HepG2 (cell line): ENCODE measurements around the gene FHIT. TPM values are rescaled to one million over a fixed set of nuclear protein-coding genes. Genes with fewer than 3 reads are reported as not detected.

Source experiments
- ATAC-seq: fragments of 200-7000 bp; cut with Tn5 transposase; 3 replicates; pipeline ENCODE4 v1.9.1; 2020; ENCODE audit warnings: mild to moderate bottlenecking, moderate library complexity
- BruUV-seq: library from RNA; stranded (reverse); fragments of 400-500 nt; replicated peaks from 2 replicates; lab custom pipeline; 2021; lab: Mats Ljungman, UMichigan
- CTCF ChIA-PET: fragments of 300-600 bp; formaldehyde crosslinking; extraction: SDS; loops from one replicate; lab custom pipeline; 2021; ENCODE audit warnings: low total read pairs, inconsistent platforms, low intra/inter-chr PET ratio; lab: Yijun Ruan, JAX
- POLR2A ChIA-PET: fragments of 350-600 bp; sonication (Branson Sonifier 250); formaldehyde crosslinking; loops from one replicate; lab custom pipeline; 2020; ENCODE audit warnings: antibody characterized with exemption, inconsistent platforms; lab: Yijun Ruan, JAX
- DNase-seq: peaks from one replicate; pipeline ENCODE4 v3.0.0-alpha.2; 2015; ENCODE audit warnings: low spot score
- FAIRE-seq: peaks from 3 replicates; lab custom pipeline; 2011; peaks lifted over from hg19 to GRCh38; lab: Jason Lieb, UNC
- H2AFZ ChIP-seq: one replicate; pipeline ENCODE4 v1.6.1; 2011; ENCODE audit warnings: low read length, inconsistent platforms
- H3K27ac ChIP-seq: fragments of 300-600 bp; 3 replicates; pipeline ENCODE4 v1.8.0; 2011; ENCODE audit warnings: mixed run types, mild to moderate bottlenecking, mixed read lengths, low read length, inconsistent platforms; ENCODE audit not compliant: insufficient read depth; ENCODE audit errors: extremely low read length
- H3K27me3 ChIP-seq, 2 experiments: fragments of 200-600 bp in 1 of 2; 2 replicates in 1 of 2; 3 replicates in 1 of 2; pipeline versions ENCODE4 v1.6.0 to v1.8.0; 2011; ENCODE audit warnings: low read length in 2 of 2, mild to moderate bottlenecking in 2 of 2, moderate library complexity in 2 of 2, inconsistent platforms in 1 of 2; ENCODE audit not compliant: insufficient read depth in 2 of 2, control insufficient read depth in 1 of 2
- H3K36me3 ChIP-seq, 2 experiments: fragments of 200-600 bp in 1 of 2; replicated peaks in 1 of 2; 2 replicates in 1 of 2; 3 replicates in 1 of 2; pipeline versions ENCODE4 v1.5.1 to v1.8.0; 2011; ENCODE audit warnings: low read length in 2 of 2, inconsistent platforms in 1 of 2; ENCODE audit not compliant: insufficient read depth in 2 of 2, control insufficient read depth in 1 of 2
- H3K4me1 ChIP-seq: 2 replicates; pipeline ENCODE4 v1.5.1; 2012; ENCODE audit warnings: low read length, inconsistent platforms; ENCODE audit not compliant: insufficient read depth
- H3K4me2 ChIP-seq: 2 replicates; pipeline ENCODE4 v1.6.0; 2011; ENCODE audit warnings: low read depth, low read length, inconsistent platforms
- H3K4me3 ChIP-seq, 3 experiments: fragments of 200-600 bp in 1 of 3; sonication (generic), shearing (Covaris generic) in 1 of 3; replicated peaks in 1 of 3; 2 replicates each; pipeline ENCODE4 v1.5.1; 2011 to 2016; ENCODE audit warnings: low read length in 3 of 3, inconsistent platforms in 2 of 3, low read depth in 2 of 3, mild to moderate bottlenecking in 2 of 3, control low read depth in 1 of 3, mixed read lengths in 1 of 3; ENCODE audit not compliant: insufficient read depth in 1 of 3
- H3K79me2 ChIP-seq: one replicate; pipeline ENCODE4 v1.6.1; 2011; ENCODE audit warnings: low read length, inconsistent platforms; ENCODE audit not compliant: insufficient read depth
- H3K9ac ChIP-seq: 2 replicates; pipeline ENCODE4 v1.6.0; 2011; ENCODE audit warnings: mild to moderate bottlenecking, low read depth, low read length, inconsistent platforms; ENCODE audit not compliant: insufficient read depth
- H3K9me3 ChIP-seq: 2 replicates; pipeline ENCODE4 v1.5.1; 2012; ENCODE audit warnings: mild to moderate bottlenecking, low read length
- H4K20me1 ChIP-seq: 2 replicates; pipeline ENCODE4 v1.6.0; 2011; ENCODE audit warnings: inconsistent platforms, mild to moderate bottlenecking, low read length, moderate library complexity; ENCODE audit not compliant: insufficient read depth
- CCAR2 ChIP-seq: fragments of 200-400 bp; formaldehyde crosslinking; optimal IDR thresholded peaks from 2 replicates; pipeline ENCODE3; 2018; ENCODE audit warnings: low read depth, mild to moderate bottlenecking, low read length, moderate library complexity
- GTF3A ChIP-seq: sonication (generic); formaldehyde crosslinking; conservative IDR thresholded peaks from 2 replicates; pipeline ENCODE4 v1.4.0; 2020; ENCODE audit warnings: mild to moderate bottlenecking, missing genetic modification reagents
- IRF2 ChIP-seq: IDR thresholded peaks from 2 replicates; pipeline ENCODE4 v1.6.1; 2018; ENCODE audit warnings: missing genetic modification reagents, missing compliant biosample characterization
- MTF1 ChIP-seq: sonication (generic); formaldehyde crosslinking; IDR thresholded peaks from 2 replicates; pipeline ENCODE4 v1.5.0; 2020; ENCODE audit warnings: missing genetic modification reagents
- NCOR1 ChIP-seq: fragments of 200-600 bp; sonication (generic); IDR thresholded peaks from 2 replicates; pipeline ENCODE4 v1.7.0; 2017; ENCODE audit warnings: antibody characterized with exemption, low read length, borderline replicate concordance
- SOX5 ChIP-seq: IDR thresholded peaks from 2 replicates; pipeline ENCODE4 v1.6.1; 2016; ENCODE audit warnings: borderline replicate concordance
- ZNF205 ChIP-seq: IDR thresholded peaks from 2 replicates; pipeline ENCODE4 v1.6.1; 2018; ENCODE audit warnings: missing biosample characterization, missing genetic modification reagents
- ZNF329 ChIP-seq: sonication (generic); formaldehyde crosslinking; IDR thresholded peaks from 2 replicates; pipeline ENCODE4 v1.9.0; 2021; ENCODE audit warnings: low read depth, mild to moderate bottlenecking, missing genetic modification reagents
- ZNF367 ChIP-seq: sonication (generic); formaldehyde crosslinking; IDR thresholded peaks from 2 replicates; pipeline ENCODE4 v1.4.0; 2020; ENCODE audit warnings: missing genetic modification reagents, borderline replicate concordance
- ZNF598 ChIP-seq: sonication (generic); formaldehyde crosslinking; IDR thresholded peaks from 2 replicates; pipeline ENCODE4 v1.5.1; 2020; ENCODE audit warnings: mild to moderate bottlenecking, missing genetic modification reagents, borderline replicate concordance
- ZNF776 ChIP-seq: sonication (generic); formaldehyde crosslinking; IDR thresholded peaks from 2 replicates; pipeline ENCODE4 v1.4.0; 2020; ENCODE audit warnings: mild to moderate bottlenecking, missing genetic modification reagents
- WGBS: methylation state at CpG from one replicate; pipeline ENCODE4 v1.1.6; 2017; ENCODE audit warnings: low lambda C conversion rate; 5-methylcytosine and 5-hydroxymethylcytosine counted together
- in situ Hi-C: cut with HindIII; loops from 2 replicates; pipeline ENCODE4 v1.10.0; 2017; ENCODE audit warnings: low pct_unique_long_range_greater_than_20kb; ENCODE audit not compliant: extremely low pct_ligation_motif_present
- intact Hi-C: fragments of 100-400 bp; cut with micrococcal nuclease; formaldehyde crosslinking; loops from one replicate; pipeline ENCODE4 v1.10.0; 2022; ENCODE audit not compliant: unreplicated experiment
- polyA plus RNA-seq, 8 experiments: library from polyadenylated mRNA; depleted of rRNA in 3 of 8; stranded (reverse) in 7 of 8; unstranded in 1 of 8; fragments of >200 nt; fragmentation: Illumina TruSeq in 4 of 8; extraction: Trizol in 4 of 8; gene quantifications; 2 replicates each; pipeline versions ENCODE4 v1.2.1 to v1.2.3, GENCODE V29; 2011 to 2016; ENCODE audit warnings: low read depth in 4 of 8, missing spikeins in 1 of 8, mixed read lengths in 1 of 8; ENCODE audit not compliant: insufficient read depth in 1 of 8
- total RNA-seq, 5 experiments: library from RNA; depleted of rRNA; stranded (reverse); fragments of >200 nt; fragmentation: Illumina TruSeq; extraction: Trizol; gene quantifications; 2 replicates each; pipeline ENCODE4 v1.2.3, GENCODE V29; 2016; ENCODE audit warnings: low read depth in 1 of 5
- TF ChIP-seq, protein P1 (sequence below): sonication (generic); formaldehyde crosslinking; IDR thresholded peaks from 2 replicates; pipeline ENCODE4 v1.4.0; 2020; ENCODE audit warnings: missing genetic modification reagents
- TF ChIP-seq, protein P2 (sequence below): sonication (generic); formaldehyde crosslinking; IDR thresholded peaks from 2 replicates; pipeline ENCODE4 v1.4.0; 2020; ENCODE audit warnings: missing genetic modification reagents
- TF ChIP-seq, protein P3 (sequence below): sonication (generic); formaldehyde crosslinking; IDR thresholded peaks from 2 replicates; pipeline ENCODE4 v1.5.0; 2020; ENCODE audit warnings: missing genetic modification reagents

The FHIT gene
- total and polyA plus RNA-seq, 2 of the 13 experiments (the other 11 are each of a cell fraction or from before 2014, with no cell fraction given): 4.0 to 4.6 TPM

DNA sequence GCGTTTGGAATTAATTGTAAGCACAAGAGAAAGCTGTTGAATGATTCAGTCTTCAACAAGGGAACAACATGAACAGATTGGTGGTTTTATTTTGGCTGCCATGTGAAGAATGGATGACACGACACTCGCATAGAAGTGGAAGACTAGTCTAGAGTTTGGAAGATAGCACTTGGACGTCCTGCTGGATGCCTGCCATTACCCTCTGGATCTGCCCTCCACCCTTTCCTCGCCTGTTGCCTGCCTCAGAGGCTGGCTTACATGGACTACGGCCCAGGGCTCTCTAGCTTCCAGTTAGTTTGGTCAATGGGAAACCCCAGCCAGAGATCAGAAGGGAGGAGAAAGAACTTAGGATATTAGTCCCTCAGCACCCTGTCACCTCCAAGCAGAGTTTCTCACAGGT, 493.5 kb downstream of the FHIT start (continued):
- TF ChIP-seq ZNF329 (CRISPR knock-in tag) (no peak), ZNF598 (CRISPR knock-in tag) (no peak), SOX5 (CRISPR knock-in tag) (no peak), IRF2 (CRISPR knock-in tag) (no peak)
- TF ChIP-seq, protein P1, sequence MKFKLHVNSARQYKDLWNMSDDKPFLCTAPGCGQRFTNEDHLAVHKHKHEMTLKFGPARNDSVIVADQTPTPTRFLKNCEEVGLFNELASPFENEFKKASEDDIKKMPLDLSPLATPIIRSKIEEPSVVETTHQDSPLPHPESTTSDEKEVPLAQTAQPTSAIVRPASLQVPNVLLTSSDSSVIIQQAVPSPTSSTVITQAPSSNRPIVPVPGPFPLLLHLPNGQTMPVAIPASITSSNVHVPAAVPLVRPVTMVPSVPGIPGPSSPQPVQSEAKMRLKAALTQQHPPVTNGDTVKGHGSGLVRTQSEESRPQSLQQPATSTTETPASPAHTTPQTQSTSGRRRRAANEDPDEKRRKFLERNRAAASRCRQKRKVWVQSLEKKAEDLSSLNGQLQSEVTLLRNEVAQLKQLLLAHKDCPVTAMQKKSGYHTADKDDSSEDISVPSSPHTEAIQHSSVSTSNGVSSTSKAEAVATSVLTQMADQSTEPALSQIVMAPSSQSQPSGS: no peak

DNA sequence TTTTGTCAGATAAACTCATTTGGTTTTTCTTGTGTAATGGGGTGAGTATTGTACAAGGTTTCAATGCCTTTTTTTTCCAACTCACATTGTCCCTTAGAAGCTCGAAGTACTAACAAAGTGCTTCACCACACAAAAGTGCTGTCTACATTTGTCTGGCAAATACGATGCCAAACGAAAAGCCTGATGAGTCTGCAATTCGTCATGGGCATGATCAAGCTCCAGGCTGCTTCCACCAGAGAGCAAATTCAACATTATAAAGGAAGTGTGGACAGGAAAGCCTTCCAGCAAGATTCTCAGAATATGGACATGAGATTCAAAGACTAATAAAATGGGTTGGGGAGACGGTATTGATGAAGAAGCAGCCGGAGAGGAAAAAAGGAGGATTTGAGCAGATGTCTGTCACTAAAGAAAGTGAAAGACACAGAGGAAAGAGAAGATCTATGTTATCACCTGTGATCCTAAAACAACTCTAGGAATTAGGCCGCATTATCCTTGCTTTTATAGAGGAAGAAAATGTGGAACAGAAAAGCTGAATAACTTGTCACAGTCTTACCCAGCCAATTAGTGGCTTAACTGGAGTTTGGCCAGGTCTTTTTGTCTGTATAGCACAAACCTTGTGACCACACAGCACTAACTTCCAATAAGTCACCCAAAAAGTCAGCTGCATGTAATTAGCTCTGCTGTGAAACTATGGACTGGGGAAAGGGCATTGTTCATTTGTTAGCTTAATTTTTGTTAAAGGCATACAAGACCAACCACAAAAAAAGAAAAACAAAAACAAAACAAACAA, 494.8 kb downstream of the FHIT start:
- ATAC-seq: no peak

More for the DNA sequence above, 494.8 kb downstream of the FHIT start:
- Histone ChIP-seq H2AFZ (no peak overlapping the region), H3K4me3 (no peak overlapping the region), H3K27ac (no peak overlapping the region), H3K79me2 (no peaks in the 10 kb centered on the region), H3K4me2 (no peak overlapping the region), H3K27me3 (no peaks in the 10 kb centered on the region), H3K9me3 (no peaks in the 10 kb centered on the region), H3K4me1 (no peaks in the 10 kb centered on the region), H3K9ac (no peak overlapping the region), H4K20me1 (no peaks in the 10 kb centered on the region), H3K36me3 (no peaks in the 10 kb centered on the region)
- BruUV-seq: no TSS peak
- ChIA-PET CTCF (interaction anchor here (2.3 kb wide), 1 partner anchor 615 kb away, joined by 9 read pairs; no protein-coding TSS in a partner anchor), POLR2A (no interaction called here)
- intact Hi-C loops (loop anchor here (5.0 to 10.0 kb wide), 3 partner anchors 188 to 1428 kb away; partner anchors contain the start of gene FHIT), in situ Hi-C loops (loop anchor here (10.0 kb wide), 1 partner anchor 618 kb away; no protein-coding TSS in a partner anchor)
- 53% methylated on average over 7 of the region's 7 CpGs for WGBS
- no peak for DNase-seq
- no peak for FAIRE-seq
- no peak for TF ChIP-seq MTF1 (CRISPR knock-in tag)
- no peak for TF ChIP-seq GTF3A (CRISPR knock-in tag)
- TF ChIP-seq, protein P2, sequence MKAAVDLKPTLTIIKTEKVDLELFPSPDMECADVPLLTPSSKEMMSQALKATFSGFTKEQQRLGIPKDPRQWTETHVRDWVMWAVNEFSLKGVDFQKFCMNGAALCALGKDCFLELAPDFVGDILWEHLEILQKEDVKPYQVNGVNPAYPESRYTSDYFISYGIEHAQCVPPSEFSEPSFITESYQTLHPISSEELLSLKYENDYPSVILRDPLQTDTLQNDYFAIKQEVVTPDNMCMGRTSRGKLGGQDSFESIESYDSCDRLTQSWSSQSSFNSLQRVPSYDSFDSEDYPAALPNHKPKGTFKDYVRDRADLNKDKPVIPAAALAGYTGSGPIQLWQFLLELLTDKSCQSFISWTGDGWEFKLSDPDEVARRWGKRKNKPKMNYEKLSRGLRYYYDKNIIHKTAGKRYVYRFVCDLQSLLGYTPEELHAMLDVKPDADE (CRISPR knock-in tag): no peak
- TF ChIP-seq, protein P3, sequence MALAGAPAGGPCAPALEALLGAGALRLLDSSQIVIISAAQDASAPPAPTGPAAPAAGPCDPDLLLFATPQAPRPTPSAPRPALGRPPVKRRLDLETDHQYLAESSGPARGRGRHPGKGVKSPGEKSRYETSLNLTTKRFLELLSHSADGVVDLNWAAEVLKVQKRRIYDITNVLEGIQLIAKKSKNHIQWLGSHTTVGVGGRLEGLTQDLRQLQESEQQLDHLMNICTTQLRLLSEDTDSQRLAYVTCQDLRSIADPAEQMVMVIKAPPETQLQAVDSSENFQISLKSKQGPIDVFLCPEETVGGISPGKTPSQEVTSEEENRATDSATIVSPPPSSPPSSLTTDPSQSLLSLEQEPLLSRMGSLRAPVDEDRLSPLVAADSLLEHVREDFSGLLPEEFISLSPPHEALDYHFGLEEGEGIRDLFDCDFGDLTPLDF: no peak
- no peak for TF ChIP-seq NCOR1
- TF ChIP-seq CCAR2: no peak
- TF ChIP-seq ZNF367 (CRISPR knock-in tag): no peak
- no peak for TF ChIP-seq ZNF776 (CRISPR knock-in tag)
- TF ChIP-seq ZNF205 (CRISPR knock-in tag): no peak
